Esophagus mucosa (tissue), 1 donor: ENCODE measurements around the gene ASB6. TPM values are rescaled to one million over a fixed set of nuclear protein-coding genes. Genes with fewer than 3 reads are reported as not detected.
"Not testable (repeated sequence)": the region's sequence is repeated elsewhere in the genome, so short reads cannot be mapped to it uniquely, and the experiment has no call there.

Experiments
- ATAC-seq: fragments of 200-7000 bp; cut with Tn5 transposase; one replicate; pipeline ENCODE4 v1.9.1; 2020
- total RNA-seq: library from RNA; stranded (reverse); gene quantifications from one replicate; pipeline ENCODE4 v1.2.4, GENCODE V29; 2023
- donor health status: DM: yes; HTN: yes; CAD: no.

The ASB6 gene
- total RNA-seq, 1 donor from 2014 or later = 11.4 TPM

- no peak for ATAC-seq
Measured at GRCh38 chr9:129604766-129605163, 37.2 kb downstream of the ASB6 start.

- ATAC-seq = no peak
Measured at GRCh38 chr9:129604056-129604765, 37.7 kb downstream of the ASB6 start.

DNA sequence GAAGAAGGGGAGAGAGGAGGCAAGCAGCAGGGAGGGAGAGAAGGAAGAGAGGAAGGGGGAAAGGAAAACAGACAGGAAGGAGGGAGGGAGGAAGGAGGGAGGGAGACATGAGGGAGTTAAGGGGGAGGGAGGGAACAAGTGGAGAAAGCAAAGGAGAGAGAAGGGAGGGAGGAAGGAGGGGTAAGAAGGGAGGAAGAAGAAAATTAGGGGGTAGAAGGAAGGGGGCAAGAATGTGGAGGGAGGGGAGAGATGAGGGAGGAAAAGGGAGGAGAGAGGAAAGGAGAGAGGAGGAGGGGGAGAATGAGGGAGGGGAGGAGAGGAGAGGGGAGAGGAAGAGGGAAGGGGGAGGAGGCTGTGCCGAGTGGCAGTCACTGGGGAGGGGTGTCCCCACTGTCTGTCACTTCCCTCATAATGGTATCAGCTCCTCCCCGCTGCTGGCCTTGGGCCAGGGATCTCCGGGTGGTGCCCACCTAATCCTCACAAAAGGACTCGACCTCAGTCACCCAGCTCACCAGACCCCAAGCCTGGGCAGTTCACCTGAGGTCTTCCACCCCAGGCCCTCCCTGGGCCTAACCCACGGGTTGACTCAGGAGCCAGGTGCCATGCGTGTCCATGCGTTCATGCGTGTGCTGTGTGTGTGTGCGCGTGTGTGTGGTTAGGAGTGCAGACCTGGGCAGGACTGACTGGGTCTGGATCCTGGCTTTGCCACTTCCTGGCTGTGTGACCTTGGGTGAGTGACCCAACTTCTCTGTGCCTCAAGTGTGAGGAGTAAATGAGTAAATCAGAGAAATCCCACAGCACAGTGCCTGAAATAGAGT is 39.1 kb downstream of the ASB6 start:
- no peak for ATAC-seq

DNA sequence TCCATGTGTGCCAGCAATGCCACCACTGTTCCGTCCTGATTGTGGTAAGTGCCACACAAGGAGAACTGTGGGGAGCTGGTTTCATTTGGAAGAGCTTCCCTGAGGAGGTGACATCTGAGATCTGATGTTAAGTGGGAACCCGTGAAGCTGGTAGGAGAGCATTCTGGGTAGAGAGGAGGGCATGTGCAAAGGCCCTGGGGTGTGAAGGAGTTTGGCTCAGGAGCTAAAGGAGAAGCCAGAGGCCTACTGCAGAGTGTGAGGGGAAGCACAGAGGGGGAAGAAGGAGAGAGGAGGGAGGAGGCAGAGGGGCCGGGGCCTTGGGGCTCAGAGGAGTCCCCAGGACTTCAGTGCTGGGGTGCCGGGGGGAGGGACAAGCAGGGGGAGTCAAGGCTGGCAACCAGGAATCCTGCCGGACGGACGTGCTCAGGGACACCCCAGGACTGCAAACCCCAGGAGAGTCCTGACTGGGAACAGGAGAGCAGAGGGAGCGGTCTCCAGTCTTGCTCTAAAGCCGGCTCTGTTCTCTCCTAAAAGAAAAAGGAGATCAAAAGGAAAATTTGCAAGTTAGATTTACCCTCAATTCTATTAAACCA is 40.8 kb downstream of the ASB6 start:
- no peak for ATAC-seq

DNA sequence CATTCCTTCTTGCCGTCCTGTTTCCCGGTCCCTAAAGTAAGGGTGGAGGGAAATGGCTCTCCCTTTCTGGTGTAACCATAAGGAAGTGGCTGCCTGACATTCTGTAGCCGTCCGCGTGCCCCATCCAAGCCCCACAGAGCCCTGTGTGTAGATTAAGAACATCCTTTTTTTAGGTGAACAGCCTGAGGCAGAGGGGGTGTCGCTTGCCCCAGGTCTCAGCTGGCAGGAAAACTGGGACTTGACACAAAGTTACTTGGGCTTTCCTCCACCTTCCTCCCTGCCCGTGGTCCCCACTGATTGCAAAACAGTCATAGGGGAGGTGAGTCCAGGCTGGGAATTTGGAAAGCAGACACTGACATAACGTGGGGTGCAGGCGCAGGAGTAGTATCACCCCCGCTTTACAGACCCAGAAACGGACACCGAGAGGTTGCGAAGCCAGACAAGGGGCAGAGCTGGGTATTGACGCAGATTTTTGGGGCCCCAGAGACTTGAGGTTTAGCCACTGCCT is 43.8 kb downstream of the ASB6 start:
- ATAC-seq = no peak

DNA sequence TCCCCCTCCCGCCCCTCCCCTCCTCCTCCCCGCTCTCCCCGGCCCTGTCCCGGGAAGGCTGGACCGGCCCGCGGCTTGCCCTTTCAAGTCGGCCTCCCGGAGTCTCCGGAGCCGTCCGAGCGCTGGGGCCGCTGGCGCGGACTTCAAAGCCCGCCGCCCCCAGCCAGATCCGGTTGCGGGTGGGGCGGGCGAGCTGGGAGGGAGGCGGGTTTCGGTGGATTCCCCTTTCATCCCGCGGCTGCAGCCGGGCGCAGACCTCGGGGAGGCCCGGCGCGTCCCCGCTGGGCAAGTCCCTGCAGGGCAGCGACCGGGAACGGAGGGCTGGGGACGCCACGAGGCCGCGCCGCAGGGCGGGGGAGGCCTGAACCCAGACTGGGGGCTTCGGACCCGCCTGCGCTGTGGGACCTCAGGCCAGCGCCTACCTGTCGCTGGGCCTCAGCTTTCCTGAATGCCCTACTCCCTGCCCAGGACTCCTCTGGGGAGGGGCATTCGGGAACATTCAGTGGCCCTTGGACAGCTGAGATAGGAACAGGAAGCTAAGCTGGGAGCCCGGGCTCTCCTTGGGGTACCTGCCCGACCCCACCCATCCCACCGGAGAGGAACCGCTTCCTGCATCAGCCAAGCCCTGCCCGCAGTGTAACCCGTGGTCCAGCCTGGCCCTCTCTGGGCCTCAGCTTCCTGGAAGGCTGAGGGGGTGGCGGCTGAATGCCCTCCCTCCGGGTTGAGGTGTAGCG is 44.4 kb downstream of the ASB6 start:
- ATAC-seq = peak; percentile 51

- peak; percentile 25 for ATAC-seq
Measured at GRCh38 chr9:129596541-129597331, 45.2 kb downstream of the ASB6 start.

DNA sequence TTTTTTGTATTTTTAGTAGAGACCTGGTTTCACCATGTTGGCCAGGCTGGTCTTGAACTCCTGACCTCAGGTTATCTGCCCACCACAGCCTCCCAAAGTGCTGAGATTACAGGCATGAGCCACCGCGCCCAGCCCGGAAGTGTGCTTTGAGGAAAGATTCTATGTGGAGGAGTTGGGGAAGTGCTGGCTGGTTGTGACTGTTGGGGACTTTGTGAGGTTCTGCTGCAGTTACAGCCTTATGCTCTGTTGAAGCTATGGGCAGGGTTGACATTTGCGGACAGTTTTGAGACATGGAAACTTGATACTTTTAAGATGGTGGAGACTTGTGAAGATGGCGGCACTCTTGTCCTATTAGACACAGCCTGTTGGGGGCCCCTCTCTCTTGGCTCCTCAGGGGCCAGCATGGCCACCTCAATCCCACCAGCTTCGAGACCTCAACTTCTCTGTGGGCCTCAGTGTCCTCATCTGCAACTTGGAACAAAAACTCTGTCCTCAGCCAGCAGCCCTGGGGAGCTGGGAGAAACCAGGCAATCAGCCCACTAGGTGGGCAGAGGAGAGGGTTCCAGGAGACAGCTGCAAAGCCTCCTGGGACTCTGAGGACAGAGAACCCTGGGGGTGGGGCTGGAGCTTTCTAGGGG is 45.9 kb downstream of the ASB6 start:
- no peak for ATAC-seq

GRCh38 chr9:129595311-129595741 is 46.6 kb downstream of the ASB6 start:
- no peak for ATAC-seq

GRCh38 chr9:129594632-129595031 is 47.3 kb downstream of the ASB6 start:
- no peak for ATAC-seq

- not testable (repeated sequence) for ATAC-seq
Measured at GRCh38 chr9:129592790-129593189, 49.2 kb downstream of the ASB6 start.

DNA sequence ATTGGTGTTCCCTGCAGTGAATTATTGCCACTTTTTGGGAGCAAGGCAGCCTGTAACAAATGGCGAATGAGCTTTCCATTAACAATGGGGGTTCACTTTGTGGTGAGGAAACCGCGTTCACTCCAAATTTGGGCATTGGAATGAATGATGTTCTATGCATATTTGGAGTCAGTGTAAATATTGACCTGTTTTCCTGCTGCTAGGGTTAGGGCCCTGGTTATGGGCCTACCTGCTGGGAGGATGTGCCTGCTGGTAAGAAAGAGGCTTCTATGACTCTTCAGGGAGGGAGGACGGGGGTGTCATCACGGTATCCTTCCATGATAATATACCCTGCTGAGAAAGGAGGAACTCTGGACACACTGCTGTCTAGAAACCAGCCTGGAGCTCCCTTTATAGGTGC is 50.0 kb downstream of the ASB6 start:
- ATAC-seq = no peak

DNA sequence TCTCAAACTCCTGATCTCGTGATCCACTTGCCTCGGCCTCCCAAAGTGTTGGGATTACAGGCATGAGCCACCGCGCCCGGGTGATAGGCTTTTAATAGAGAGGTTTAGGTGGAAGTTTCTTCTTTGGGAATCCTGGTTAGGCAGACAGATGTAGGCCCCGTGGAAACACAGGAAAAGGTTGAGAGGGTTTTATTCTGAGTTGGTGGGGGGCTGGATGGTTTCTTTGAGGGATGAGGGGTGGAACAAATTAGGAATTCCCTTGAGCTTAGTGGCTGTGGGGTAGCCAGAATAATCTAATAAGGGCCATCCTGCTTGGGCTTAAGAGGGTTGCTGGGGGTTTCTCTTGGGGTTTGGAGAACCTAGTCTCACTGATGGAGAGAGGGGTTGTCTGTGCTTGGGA is 51.5 kb downstream of the ASB6 start:
- ATAC-seq = no peak

DNA sequence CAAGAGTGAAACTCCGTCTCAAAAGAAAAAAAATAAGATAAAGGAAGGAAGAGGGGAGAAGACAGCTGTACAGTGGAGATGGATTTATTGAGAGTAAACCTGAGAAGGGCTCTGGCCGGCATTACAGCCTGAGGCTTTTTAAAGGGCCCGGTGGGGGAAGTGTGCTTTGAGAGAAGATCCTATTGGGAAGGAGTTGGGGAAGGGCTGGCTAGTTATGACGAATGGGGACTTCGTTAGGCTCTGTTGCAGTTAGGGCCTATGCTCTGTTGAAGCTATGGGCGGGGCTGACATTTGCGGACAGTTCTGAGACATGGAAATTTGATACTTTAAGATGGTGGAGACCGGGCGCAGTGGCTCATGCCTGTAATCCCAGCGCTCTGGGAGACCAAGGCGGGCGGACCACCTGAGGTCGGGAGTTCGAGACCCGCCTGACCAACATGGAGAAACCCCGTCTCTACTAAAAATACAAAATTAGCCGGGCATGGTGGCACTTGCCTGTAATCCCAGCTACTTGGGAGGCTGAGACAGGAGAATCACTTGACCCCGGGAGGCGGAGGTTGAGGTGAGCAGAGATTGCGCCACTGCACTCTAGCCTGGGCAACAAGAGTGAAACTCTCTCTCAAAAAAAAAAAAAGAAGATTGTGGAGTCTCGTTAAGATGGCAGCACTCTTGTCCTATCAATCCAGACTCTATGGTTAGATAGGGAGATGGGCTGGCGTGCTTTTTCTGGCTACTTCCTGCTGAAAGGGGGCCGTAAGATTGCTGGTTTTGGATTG is 54.3 kb downstream of the ASB6 start:
- ATAC-seq = no peak

- ATAC-seq = no peak
Measured at GRCh38 chr9:129586685-129587084, 55.3 kb downstream of the ASB6 start.

GRCh38 chr9:129586245-129586644 is 55.7 kb downstream of the ASB6 start:
- ATAC-seq = no peak

- no peak for ATAC-seq
Measured at GRCh38 chr9:129585352-129585751, 56.6 kb downstream of the ASB6 start.
